ENCODE measurements around the gene SMG7.

DNA sequence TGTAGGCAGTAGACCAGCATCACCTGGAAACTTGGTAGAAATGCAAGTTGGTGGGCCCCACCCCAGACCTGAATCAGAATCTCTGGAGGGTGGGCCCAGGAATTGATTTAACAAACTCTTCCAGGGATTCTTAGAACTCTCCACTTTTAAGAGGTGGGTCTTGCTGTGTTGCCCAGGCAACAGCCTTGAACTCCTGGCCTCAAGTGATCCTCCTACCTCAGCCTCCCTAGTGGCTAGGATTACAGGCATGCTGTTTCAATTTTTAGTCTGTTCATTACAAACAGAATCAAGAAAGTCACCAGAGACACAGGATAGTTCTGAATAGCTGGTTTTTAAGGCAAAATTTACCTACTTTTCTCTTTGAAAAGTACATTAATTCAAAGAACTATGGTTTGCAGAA is 86.8 kb downstream of the SMG7 start:
- TF ChIP-seq FOXM1 (IDR thresholded peaks at IDR 0.05; ENCODE audit: borderline replicate concordance) (no peak), TARDBP (IDR thresholded peaks at IDR 0.05) (no peak), ZNF384 (IDR thresholded peaks at IDR 0.05) (no peak), ARNT (IDR thresholded peaks at IDR 0.05) (no peak), SP1 (IDR thresholded peaks at IDR 0.05) (no peak), SUZ12 (IDR thresholded peaks at IDR 0.05) (no peak), CTBP1 (IDR thresholded peaks at IDR 0.05; ENCODE audit: borderline replicate concordance) (no peak), FOXK2 (IDR thresholded peaks at IDR 0.05) (no peak), FOXA1 (IDR thresholded peaks at IDR 0.05) (no peak), HDGF (IDR thresholded peaks at IDR 0.05; ENCODE audit: borderline replicate concordance) (no peak)

All from HEK293T (cell line).